Smooth muscle cell (in vitro differentiated cells): Measurements from ENCODE around the gene CTSC. TPM values are rescaled to one million over a fixed set of nuclear protein-coding genes. Genes with fewer than 3 reads are reported as not detected.

ENCODE experiments used
- DNase-seq: peaks from one replicate; lab custom pipeline; 2025; ENCODE audit not compliant: unreplicated experiment; lab: John Stamatoyannopoulos, UW
- H2AFZ ChIP-seq: fragments of 200-600 bp; sonication (generic); 2 replicates; pipeline ENCODE4 v1.6.0; 2016; ENCODE audit warnings: antibody characterized with exemption, low read depth, mild to moderate bottlenecking
- H3F3A ChIP-seq: fragments of 200-600 bp; sonication (generic); 2 replicates; pipeline ENCODE4 v1.6.0; 2017; ENCODE audit warnings: antibody characterized with exemption, low read depth
- H3K27ac ChIP-seq: fragments of 200-600 bp; sonication (generic); 2 replicates; pipeline ENCODE4 v1.5.1; 2016; ENCODE audit warnings: low read depth, mild to moderate bottlenecking
- H3K27me3 ChIP-seq: fragments of 200-600 bp; sonication (generic); 2 replicates; pipeline ENCODE4 v1.6.1; 2016; ENCODE audit warnings: low read depth, mild to moderate bottlenecking
- H3K36me3 ChIP-seq: fragments of 200-600 bp; sonication (generic); 2 replicates; pipeline ENCODE4 v1.5.1; 2016; ENCODE audit warnings: low read depth
- H3K4me1 ChIP-seq: fragments of 200-600 bp; sonication (generic); 2 replicates; pipeline ENCODE4 v1.5.1; 2016; ENCODE audit warnings: low read depth
- H3K4me2 ChIP-seq: fragments of 200-600 bp; sonication (generic); 2 replicates; pipeline ENCODE4 v1.6.0; 2016; ENCODE audit warnings: mild to moderate bottlenecking
- H3K4me3 ChIP-seq: fragments of 200-600 bp; sonication (generic); 2 replicates; pipeline ENCODE4 v1.5.1; 2016; ENCODE audit warnings: mild to moderate bottlenecking
- H3K79me2 ChIP-seq: fragments of 200-600 bp; sonication (generic); 2 replicates; pipeline ENCODE4 v1.6.0; 2016; ENCODE audit warnings: low read depth, mild to moderate bottlenecking
- H3K9ac ChIP-seq: fragments of 200-600 bp; sonication (generic); 2 replicates; pipeline ENCODE4 v1.6.0; 2016; ENCODE audit warnings: low read depth
- H3K9me3 ChIP-seq: fragments of 200-600 bp; sonication (generic); replicated peaks from 2 replicates; pipeline ENCODE4 v1.5.1; 2016; ENCODE audit warnings: low read depth
- H4K20me1 ChIP-seq: fragments of 200-600 bp; sonication (generic); 2 replicates; pipeline ENCODE4 v1.6.0; 2016; ENCODE audit warnings: low read depth
- whole genome bisulfite sequencing: methylation state at CpG from one replicate; pipeline ENCODE4 v1.1.7; 2016; ENCODE audit warnings: low lambda C conversion rate; 5-methylcytosine and 5-hydroxymethylcytosine counted together
- polyA plus RNA-seq: library from polyadenylated mRNA; unstranded; fragments of >200 nt; fragmentation: Nextera tagmentation; extraction: Ambion mirVana; gene quantifications from 2 replicates; pipeline ENCODE4 v1.2.1, GENCODE V29; 2016
- total RNA-seq: library from RNA; depleted of rRNA; stranded (reverse); fragments of >200 nt; gene quantifications from 2 replicates; pipeline ENCODE4 v1.2.3, GENCODE V29; 2014
- TF ChIP-seq, protein P1 (sequence below): fragments of 200-600 bp; sonication (generic); IDR thresholded peaks from 2 replicates; pipeline ENCODE4 v1.5.1; 2017; ENCODE audit warnings: borderline replicate concordance, mild to moderate bottlenecking, antibody characterized with exemption; ENCODE audit not compliant: insufficient read depth, poor library complexity, severe bottlenecking

CTSC gene
- total and polyA plus RNA-seq, 2 experiments from 2014 or later: 74.3 to 91.8 TPM

DNA sequence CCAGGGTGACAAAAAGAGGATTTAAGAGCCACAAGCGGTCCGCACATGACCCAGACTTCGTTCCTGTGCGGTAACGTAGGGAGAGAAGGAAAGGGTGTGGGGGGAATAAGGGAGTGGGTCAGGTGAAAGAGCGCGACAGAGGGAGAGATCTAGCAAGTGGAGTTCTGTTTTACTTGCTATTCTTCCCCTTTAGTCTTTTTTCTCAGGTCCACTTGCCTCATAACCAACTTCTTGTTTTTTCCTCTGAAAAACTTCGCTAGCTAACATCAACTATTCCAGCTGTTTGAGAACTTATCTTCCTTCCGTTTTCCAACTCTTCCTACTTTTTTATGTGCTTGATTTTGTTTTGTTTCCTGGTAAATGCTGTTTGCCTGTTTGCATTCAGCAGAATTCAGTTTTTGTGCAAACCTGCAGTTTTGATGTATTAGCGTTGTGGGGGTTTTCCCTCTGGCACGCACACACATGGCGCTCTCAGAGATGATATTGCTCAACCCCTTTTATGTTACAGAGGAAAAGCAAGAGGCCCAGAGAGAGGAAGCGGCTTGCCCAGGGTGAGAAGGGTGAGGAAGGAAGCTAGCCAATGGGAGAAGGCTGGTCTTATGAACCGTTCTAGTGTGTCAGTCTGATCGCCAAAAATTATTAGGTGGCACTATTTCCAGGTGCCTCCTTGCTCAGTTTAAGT lies 592 bp upstream of the CTSC start:
- H3K9ac ChIP-seq: peak overlapping the region; percentile 72
- H3K27me3 ChIP-seq: no peaks in the 10 kb centered on the region
- WGBS: 3% methylated on average over 15 of the region's 15 CpGs
- no peaks in the 10 kb centered on the region for H3K4me1 ChIP-seq
- peak overlapping the region; percentile 100 for H3K4me2 ChIP-seq
- peak overlapping the region; percentile 97 for H3K4me3 ChIP-seq
- no peak overlapping the region for H3K27ac ChIP-seq
- H3K9me3 ChIP-seq: no peaks in the 10 kb centered on the region
- no peaks in the 10 kb centered on the region for H3F3A ChIP-seq
- TF ChIP-seq, protein P1, sequence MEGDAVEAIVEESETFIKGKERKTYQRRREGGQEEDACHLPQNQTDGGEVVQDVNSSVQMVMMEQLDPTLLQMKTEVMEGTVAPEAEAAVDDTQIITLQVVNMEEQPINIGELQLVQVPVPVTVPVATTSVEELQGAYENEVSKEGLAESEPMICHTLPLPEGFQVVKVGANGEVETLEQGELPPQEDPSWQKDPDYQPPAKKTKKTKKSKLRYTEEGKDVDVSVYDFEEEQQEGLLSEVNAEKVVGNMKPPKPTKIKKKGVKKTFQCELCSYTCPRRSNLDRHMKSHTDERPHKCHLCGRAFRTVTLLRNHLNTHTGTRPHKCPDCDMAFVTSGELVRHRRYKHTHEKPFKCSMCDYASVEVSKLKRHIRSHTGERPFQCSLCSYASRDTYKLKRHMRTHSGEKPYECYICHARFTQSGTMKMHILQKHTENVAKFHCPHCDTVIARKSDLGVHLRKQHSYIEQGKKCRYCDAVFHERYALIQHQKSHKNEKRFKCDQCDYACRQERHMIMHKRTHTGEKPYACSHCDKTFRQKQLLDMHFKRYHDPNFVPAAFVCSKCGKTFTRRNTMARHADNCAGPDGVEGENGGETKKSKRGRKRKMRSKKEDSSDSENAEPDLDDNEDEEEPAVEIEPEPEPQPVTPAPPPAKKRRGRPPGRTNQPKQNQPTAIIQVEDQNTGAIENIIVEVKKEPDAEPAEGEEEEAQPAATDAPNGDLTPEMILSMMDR: no peak
- H2AFZ ChIP-seq: peak overlapping the region; percentile 100
- no peak for DNase-seq
- H3K36me3 ChIP-seq: no peaks in the 10 kb centered on the region
- no peaks in the 10 kb centered on the region for H3K79me2 ChIP-seq
- no peaks in the 10 kb centered on the region for H4K20me1 ChIP-seq

DNA sequence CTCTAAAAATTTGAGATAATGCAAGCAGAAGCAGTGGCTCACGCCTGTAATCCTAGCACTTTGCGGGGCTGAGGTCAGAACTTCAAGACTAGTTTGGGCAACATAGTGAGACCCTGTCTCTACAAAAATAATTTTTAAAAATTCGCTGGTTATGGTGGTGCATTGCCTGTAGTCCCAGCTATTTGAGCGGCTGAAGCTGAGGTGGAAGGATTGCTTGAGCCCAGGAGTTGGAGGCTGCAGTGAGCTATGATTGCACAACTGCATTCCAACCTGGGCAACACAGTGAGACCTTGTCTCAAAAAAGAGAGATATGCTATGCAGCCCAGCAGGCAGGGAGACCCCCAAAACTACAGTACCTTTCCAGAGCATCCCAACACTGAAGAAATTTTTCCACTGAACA lies 2.3 kb downstream of the CTSC start:
- no peak overlapping the region for H3K27ac ChIP-seq
- H3K36me3 ChIP-seq: no peaks in the 10 kb centered on the region
- no peaks in the 10 kb centered on the region for H3K27me3 ChIP-seq
- peak overlapping the region; percentile 27 for H3K4me3 ChIP-seq
- DNase-seq: no peak
- H4K20me1 ChIP-seq: no peaks in the 10 kb centered on the region
- no peak overlapping the region for H3K9ac ChIP-seq
- H3F3A ChIP-seq: no peaks in the 10 kb centered on the region
- H2AFZ ChIP-seq: no peak overlapping the region
- TF ChIP-seq, protein P1: no peak
- H3K79me2 ChIP-seq: no peaks in the 10 kb centered on the region
- 46% methylated on average over 4 of the region's 4 CpGs for WGBS
- H3K4me2 ChIP-seq: peak overlapping the region; percentile 39
- no peaks in the 10 kb centered on the region for H3K4me1 ChIP-seq
- no peaks in the 10 kb centered on the region for H3K9me3 ChIP-seq

DNA sequence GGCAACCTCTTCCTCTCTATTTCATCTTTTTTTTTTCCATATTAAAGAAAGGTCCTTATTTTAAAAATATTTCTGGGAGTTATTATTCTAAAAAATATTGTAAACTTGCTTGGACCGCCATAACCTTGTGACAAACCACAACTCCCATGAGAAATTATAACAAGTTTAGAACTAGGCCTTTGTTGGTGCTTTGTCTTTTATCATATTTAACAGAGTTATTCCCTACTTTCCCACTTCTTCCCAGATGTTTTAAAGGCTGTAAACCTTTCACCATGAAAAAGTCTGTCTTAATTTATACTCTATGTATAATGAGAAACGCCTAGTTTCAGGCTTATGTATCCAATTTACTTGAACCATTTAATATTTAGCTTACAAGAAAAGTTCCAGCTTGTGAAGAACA lies 3.7 kb downstream of the CTSC start:
- TF ChIP-seq, protein P1: no peak
- Histone ChIP-seq H3K36me3 (no peaks in the 10 kb centered on the region), H2AFZ (no peak overlapping the region), H3K4me2 (no peak overlapping the region), H3K27me3 (no peaks in the 10 kb centered on the region), H3K79me2 (no peaks in the 10 kb centered on the region), H3K4me1 (no peaks in the 10 kb centered on the region), H3K4me3 (no peak overlapping the region), H3K27ac (no peak overlapping the region), H3K9me3 (no peaks in the 10 kb centered on the region), H3F3A (no peaks in the 10 kb centered on the region), H3K9ac (no peak overlapping the region), H4K20me1 (no peaks in the 10 kb centered on the region)
- 98% methylated on average over 2 of the region's 2 CpGs for WGBS
- DNase-seq: no peak

DNA sequence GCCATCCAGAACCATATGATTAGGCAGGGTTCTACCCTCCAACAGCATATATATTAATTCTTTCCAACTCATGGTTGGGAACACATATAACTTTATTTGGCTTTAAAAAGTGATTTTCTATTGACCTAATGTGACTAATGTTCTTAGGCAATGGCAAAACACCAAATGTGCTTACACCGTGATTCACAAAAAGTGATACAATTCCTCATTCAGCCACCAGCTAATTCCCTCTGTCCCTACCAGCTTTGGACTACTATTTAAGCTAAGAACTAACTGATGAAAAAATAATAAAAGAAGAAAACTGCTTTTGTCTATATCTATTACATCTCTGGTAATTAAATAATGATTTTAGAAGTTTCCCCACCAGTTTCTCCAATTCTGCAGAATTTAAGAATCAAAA lies 4.7 kb downstream of the CTSC start:
- Histone ChIP-seq H4K20me1 (no peaks in the 10 kb centered on the region), H3K4me1 (no peaks in the 10 kb centered on the region), H3K27me3 (no peaks in the 10 kb centered on the region), H3F3A (no peaks in the 10 kb centered on the region), H3K36me3 (no peaks in the 10 kb centered on the region), H3K4me2 (no peak overlapping the region), H3K27ac (no peak overlapping the region), H3K4me3 (no peak overlapping the region), H3K9me3 (no peaks in the 10 kb centered on the region), H3K9ac (no peak overlapping the region), H2AFZ (no peak overlapping the region), H3K79me2 (no peaks in the 10 kb centered on the region)
- TF ChIP-seq, protein P1: no peak
- DNase-seq: no peak
- 94% methylated on average over 1 of the region's 1 CpG for whole genome bisulfite sequencing
